Measurements from ENCODE around the gene RAB34. TPM values are rescaled to one million over a fixed set of nuclear protein-coding genes. Genes with fewer than 3 reads are reported as not detected.
A peak's percentile ranks its signal among the peaks of the same experiment; 100 is the strongest.

The RAB34 gene
- total and polyA plus RNA-seq, 9 of the 15 experiments (the other 6 are each of a cell fraction or from before 2014, with no cell fraction given), result 0.07 to 3.8 (median 0.46) TPM; not detected in 1

DNA sequence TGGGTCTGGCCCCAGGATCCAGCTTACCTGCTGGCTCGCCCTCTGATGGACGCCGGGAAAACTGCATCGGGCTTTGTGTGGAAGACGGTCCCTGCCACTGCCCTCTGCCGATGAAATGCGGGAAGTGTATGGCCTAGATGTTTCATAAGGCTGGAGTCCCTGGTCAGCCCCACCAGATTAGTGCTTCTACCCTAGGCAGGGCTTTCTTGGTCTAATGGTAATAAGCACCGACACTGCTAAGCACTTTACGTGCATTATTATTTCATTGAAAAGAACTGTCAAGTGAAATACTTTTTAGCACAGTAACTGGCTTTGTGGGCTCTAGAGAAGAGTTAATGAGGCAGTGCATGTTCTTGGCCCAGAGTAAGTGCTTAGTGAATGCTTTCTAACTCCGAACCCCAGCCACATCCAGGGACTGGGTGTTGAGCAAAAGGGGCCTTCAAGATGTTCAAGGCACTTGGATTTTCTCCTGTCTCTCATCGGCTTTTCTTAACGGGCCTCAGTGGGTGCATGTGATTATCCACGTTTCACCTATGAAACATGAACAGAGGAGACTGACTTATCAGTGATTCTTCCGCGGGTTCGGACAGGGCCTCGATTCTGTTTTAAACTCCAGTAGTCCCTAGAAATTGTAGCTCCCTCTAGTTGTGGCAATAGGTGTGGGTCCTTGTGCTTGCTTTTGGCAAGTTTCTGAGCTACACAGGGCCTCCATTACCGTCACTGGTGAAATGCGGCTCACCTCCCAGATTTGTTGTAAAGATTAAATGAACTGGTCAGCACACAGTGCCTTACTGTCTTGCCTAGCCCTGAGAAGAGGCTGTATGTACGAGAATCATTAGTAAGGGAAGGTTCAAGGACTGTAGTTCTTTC is 32.7 kb upstream of the RAB34 start (continued):
- TF ChIP-seq ZNF655 (CRISPR knock-in tag; IDR thresholded peaks at IDR 0.05) (peak; percentile 52; the same call in 1 of the 2 replicates), RAD21 (CRISPR knock-in tag; conservative IDR thresholded peaks at IDR 0.05 in 1 of 2, IDR thresholded peaks at IDR 0.05 in 1 of 2) (peak; percentile 99), POLR2B (IDR thresholded peaks at IDR 0.05; ENCODE audit: low read depth, partially characterized antibody) (peak; percentile 61), ZNF23 (CRISPR knock-in tag; IDR thresholded peaks at IDR 0.05) (no peak), ETS2 (tag; IDR thresholded peaks at IDR 0.05; ENCODE audit: borderline replicate concordance, poor library complexity, severe bottlenecking) (no peak), PML (IDR thresholded peaks at IDR 0.05; ENCODE audit: low read length) (peak; percentile 22), ZKSCAN1 (IDR thresholded peaks at IDR 0.05; ENCODE audit: low read depth, low read length) (peak; percentile 30; the same call in 1 of the 2 replicates), DEAF1 (CRISPR knock-in tag; IDR thresholded peaks at IDR 0.05) (peak; percentile 99), ZFX (CRISPR knock-in tag; IDR thresholded peaks at IDR 0.05) (peak; percentile 80)
- TF ChIP-seq, protein P1, sequence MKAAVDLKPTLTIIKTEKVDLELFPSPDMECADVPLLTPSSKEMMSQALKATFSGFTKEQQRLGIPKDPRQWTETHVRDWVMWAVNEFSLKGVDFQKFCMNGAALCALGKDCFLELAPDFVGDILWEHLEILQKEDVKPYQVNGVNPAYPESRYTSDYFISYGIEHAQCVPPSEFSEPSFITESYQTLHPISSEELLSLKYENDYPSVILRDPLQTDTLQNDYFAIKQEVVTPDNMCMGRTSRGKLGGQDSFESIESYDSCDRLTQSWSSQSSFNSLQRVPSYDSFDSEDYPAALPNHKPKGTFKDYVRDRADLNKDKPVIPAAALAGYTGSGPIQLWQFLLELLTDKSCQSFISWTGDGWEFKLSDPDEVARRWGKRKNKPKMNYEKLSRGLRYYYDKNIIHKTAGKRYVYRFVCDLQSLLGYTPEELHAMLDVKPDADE (conservative IDR thresholded peaks at IDR 0.05; ENCODE audit: control insufficient read depth, low read depth, low read length), result peak; percentile 20; the same call in 1 of the 2 replicates
- TF ChIP-seq, protein P2, sequence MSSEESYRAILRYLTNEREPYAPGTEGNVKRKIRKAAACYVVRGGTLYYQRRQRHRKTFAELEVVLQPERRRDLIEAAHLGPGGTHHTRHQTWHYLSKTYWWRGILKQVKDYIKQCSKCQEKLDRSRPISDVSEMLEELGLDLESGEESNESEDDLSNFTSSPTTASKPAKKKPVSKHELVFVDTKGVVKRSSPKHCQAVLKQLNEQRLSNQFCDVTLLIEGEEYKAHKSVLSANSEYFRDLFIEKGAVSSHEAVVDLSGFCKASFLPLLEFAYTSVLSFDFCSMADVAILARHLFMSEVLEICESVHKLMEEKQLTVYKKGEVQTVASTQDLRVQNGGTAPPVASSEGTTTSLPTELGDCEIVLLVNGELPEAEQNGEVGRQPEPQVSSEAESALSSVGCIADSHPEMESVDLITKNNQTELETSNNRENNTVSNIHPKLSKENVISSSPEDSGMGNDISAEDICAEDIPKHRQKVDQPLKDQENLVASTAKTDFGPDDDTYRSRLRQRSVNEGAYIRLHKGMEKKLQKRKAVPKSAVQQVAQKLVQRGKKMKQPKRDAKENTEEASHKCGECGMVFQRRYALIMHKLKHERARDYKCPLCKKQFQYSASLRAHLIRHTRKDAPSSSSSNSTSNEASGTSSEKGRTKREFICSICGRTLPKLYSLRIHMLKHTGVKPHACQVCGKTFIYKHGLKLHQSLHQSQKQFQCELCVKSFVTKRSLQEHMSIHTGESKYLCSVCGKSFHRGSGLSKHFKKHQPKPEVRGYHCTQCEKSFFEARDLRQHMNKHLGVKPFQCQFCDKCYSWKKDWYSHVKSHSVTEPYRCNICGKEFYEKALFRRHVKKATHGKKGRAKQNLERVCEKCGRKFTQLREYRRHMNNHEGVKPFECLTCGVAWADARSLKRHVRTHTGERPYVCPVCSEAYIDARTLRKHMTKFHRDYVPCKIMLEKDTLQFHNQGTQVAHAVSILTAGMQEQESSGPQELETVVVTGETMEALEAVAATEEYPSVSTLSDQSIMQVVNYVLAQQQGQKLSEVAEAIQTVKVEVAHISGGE (CRISPR knock-in tag; IDR thresholded peaks at IDR 0.05), result 0 out of 6 replicates have a peak, but pooled peaks of 1 of the 3 experiments have one; percentile 21
- TF ChIP-seq, protein P3, sequence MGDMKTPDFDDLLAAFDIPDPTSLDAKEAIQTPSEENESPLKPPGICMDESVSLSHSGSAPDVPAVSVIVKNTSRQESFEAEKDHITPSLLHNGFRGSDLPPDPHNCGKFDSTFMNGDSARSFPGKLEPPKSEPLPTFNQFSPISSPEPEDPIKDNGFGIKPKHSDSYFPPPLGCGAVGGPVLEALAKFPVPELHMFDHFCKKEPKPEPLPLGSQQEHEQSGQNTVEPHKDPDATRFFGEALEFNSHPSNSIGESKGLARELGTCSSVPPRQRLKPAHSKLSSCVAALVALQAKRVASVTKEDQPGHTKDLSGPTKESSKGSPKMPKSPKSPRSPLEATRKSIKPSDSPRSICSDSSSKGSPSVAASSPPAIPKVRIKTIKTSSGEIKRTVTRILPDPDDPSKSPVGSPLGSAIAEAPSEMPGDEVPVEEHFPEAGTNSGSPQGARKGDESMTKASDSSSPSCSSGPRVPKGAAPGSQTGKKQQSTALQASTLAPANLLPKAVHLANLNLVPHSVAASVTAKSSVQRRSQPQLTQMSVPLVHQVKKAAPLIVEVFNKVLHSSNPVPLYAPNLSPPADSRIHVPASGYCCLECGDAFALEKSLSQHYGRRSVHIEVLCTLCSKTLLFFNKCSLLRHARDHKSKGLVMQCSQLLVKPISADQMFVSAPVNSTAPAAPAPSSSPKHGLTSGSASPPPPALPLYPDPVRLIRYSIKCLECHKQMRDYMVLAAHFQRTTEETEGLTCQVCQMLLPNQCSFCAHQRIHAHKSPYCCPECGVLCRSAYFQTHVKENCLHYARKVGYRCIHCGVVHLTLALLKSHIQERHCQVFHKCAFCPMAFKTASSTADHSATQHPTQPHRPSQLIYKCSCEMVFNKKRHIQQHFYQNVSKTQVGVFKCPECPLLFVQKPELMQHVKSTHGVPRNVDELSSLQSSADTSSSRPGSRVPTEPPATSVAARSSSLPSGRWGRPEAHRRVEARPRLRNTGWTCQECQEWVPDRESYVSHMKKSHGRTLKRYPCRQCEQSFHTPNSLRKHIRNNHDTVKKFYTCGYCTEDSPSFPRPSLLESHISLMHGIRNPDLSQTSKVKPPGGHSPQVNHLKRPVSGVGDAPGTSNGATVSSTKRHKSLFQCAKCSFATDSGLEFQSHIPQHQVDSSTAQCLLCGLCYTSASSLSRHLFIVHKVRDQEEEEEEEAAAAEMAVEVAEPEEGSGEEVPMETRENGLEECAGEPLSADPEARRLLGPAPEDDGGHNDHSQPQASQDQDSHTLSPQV (IDR thresholded peaks at IDR 0.05), result peak; percentile 76; the same call in 1 of the 2 replicates
